CD14-positive monocyte (primary cell): ENCODE measurements around the gene PIH1D1. TPM values are rescaled to one million over a fixed set of nuclear protein-coding genes. Genes with fewer than 3 reads are reported as not detected.

ENCODE experiments used
- DNase-seq, 3 donors: peaks; one replicate each; pipeline ENCODE4 v3.0.0-alpha.2; 2011 to 2022
- H2AFZ ChIP-seq: 2 replicates; pipeline ENCODE4 v1.6.0; 2012; ENCODE audit warnings: mild to moderate bottlenecking, low read depth, low read length, inconsistent platforms; ENCODE audit not compliant: insufficient read depth, poor library complexity, severe bottlenecking
- H3K27ac ChIP-seq, 2 donors: 1 replicate in 1 of 2; 2 replicates in 1 of 2; pipeline ENCODE4 v1.5.1; 2012 to 2013; ENCODE audit warnings: low read length in 2 of 2, control low read depth in 1 of 2, inconsistent platforms in 1 of 2, low read depth in 1 of 2, mild to moderate bottlenecking in 1 of 2
- H3K27me3 ChIP-seq, 2 donors: one replicate each; pipeline versions ENCODE4 v1.6.0 to v1.6.1; 2011 to 2013; ENCODE audit warnings: low read length in 2 of 2; ENCODE audit not compliant: control insufficient read depth in 2 of 2, insufficient read depth in 2 of 2
- H3K36me3 ChIP-seq, 2 donors: replicated peaks in 1 of 2; 1 replicate in 1 of 2; 2 replicates in 1 of 2; pipeline versions ENCODE4 v1.5.1 to v1.6.1; 2012 to 2013; ENCODE audit warnings: low read length in 2 of 2, control low read depth in 1 of 2, inconsistent platforms in 1 of 2, mild to moderate bottlenecking in 1 of 2; ENCODE audit not compliant: insufficient read depth in 2 of 2, control insufficient read depth in 1 of 2
- H3K4me1 ChIP-seq, 2 donors: 1 replicate in 1 of 2; 2 replicates in 1 of 2; pipeline versions ENCODE4 v1.5.1 to v1.6.1; 2012 to 2013; ENCODE audit warnings: low read length in 2 of 2, control low read depth in 1 of 2, inconsistent platforms in 1 of 2, mild to moderate bottlenecking in 1 of 2, moderate library complexity in 1 of 2; ENCODE audit not compliant: insufficient read depth in 2 of 2, control insufficient read depth in 1 of 2
- H3K4me2 ChIP-seq: replicated peaks from 2 replicates; pipeline ENCODE3; 2012; ENCODE audit warnings: low read length, moderate library complexity, mild to moderate bottlenecking; ENCODE audit not compliant: poor library complexity, severe bottlenecking; ENCODE audit errors: extremely low read depth
- H3K4me3 ChIP-seq, 3 experiments: fragments of 200-600 bp in 1 of 3; sonication (generic) in 1 of 3; replicated peaks in 1 of 3; 1 replicate in 2 of 3; 2 replicates in 1 of 3; pipeline ENCODE4 v1.5.1; 2011 to 2013; ENCODE audit warnings: low read length in 3 of 3, mild to moderate bottlenecking in 3 of 3, control low read depth in 2 of 3, low read depth in 2 of 3, inconsistent platforms in 1 of 3, moderate library complexity in 1 of 3
- H3K79me2 ChIP-seq: 2 replicates; pipeline ENCODE4 v1.6.0; 2012; ENCODE audit warnings: mild to moderate bottlenecking, control low read depth, inconsistent platforms, low read length, moderate library complexity; ENCODE audit not compliant: insufficient read depth
- H3K9ac ChIP-seq: 2 replicates; pipeline ENCODE4 v1.6.0; 2017; ENCODE audit warnings: low read length, mild to moderate bottlenecking; ENCODE audit not compliant: insufficient read depth, poor library complexity, severe bottlenecking
- H3K9me3 ChIP-seq, 2 donors: replicated peaks in 1 of 2; 1 replicate in 1 of 2; 2 replicates in 1 of 2; pipeline versions ENCODE4 v1.5.1 to v1.6.1; 2012 to 2013; ENCODE audit warnings: low read length in 2 of 2, control low read depth in 1 of 2; ENCODE audit not compliant: control insufficient read depth in 1 of 2, insufficient read depth in 1 of 2
- H4K20me1 ChIP-seq: 2 replicates; pipeline ENCODE4 v1.6.0; 2012; ENCODE audit warnings: mild to moderate bottlenecking, low read length, control low read depth, moderate library complexity; ENCODE audit not compliant: insufficient read depth
- H3K27ac Mint-ChIP-seq, 7 donors: one replicate each; pipeline ENCODE4 v1.8.0; 2020; ENCODE audit warnings: mild to moderate bottlenecking in 7 of 7, mixed read lengths in 7 of 7, moderate library complexity in 6 of 7, inconsistent platforms in 2 of 7
- H3K27me3 Mint-ChIP-seq, 3 donors: one replicate each; pipeline ENCODE4 v1.8.0; 2021 to 2022; ENCODE audit warnings: low read depth in 3 of 3, mild to moderate bottlenecking in 3 of 3, mixed read lengths in 3 of 3, moderate library complexity in 3 of 3, inconsistent platforms in 1 of 3
- H3K36me3 Mint-ChIP-seq, 2 donors: one replicate each; pipeline ENCODE4 v1.8.0; 2020; ENCODE audit warnings: mixed read lengths in 2 of 2, inconsistent platforms in 1 of 2, mild to moderate bottlenecking in 1 of 2
- H3K4me1 Mint-ChIP-seq: one replicate; pipeline ENCODE4 v1.8.0; 2020; ENCODE audit warnings: mild to moderate bottlenecking, mixed read lengths
- H3K4me3 Mint-ChIP-seq, 2 donors: one replicate each; pipeline ENCODE4 v1.8.0; 2020; ENCODE audit warnings: mild to moderate bottlenecking in 2 of 2, mixed read lengths in 2 of 2, moderate library complexity in 1 of 2
- H3K9me3 Mint-ChIP-seq, 7 donors: one replicate each; pipeline ENCODE4 v1.8.0; 2020 to 2022; ENCODE audit warnings: mixed read lengths in 7 of 7, mild to moderate bottlenecking in 6 of 7, moderate library complexity in 6 of 7, inconsistent platforms in 2 of 7
- CTCF ChIP-seq: fragments of 200-600 bp; IDR thresholded peaks from one replicate; pipeline ENCODE4 v1.8.0; 2022; ENCODE audit warnings: antibody characterized with exemption, mild to moderate bottlenecking
- WGBS: methylation state at CpG from one replicate; pipeline ENCODE4 v1.1.5; 2013; ENCODE audit warnings: missing lambda C conversion rate; ENCODE audit not compliant: insufficient coverage; 5-methylcytosine and 5-hydroxymethylcytosine counted together
- intact Hi-C, 2 donors: fragments of 100-400 bp; cut with micrococcal nuclease; formaldehyde crosslinking; loops; one replicate each; pipeline versions ENCODE4 v1.15.0 to v1.15.1; 2023
- polyA plus RNA-seq, 3 donors: library from polyadenylated mRNA; depleted of rRNA in 1 of 3; unstranded in 2 of 3; stranded (reverse) in 1 of 3; fragments of 300-500 nt in 2 of 3; fragments of >200 nt in 1 of 3; fragmentation: Illumina TruSeq in 2 of 3; gene quantifications; 1 replicate in 2 of 3; 2 replicates in 1 of 3; pipeline ENCODE4 v1.2.3, GENCODE V29; 2012 to 2021

PIH1D1 gene
- polyA plus RNA-seq, 3 donors: 62.3 to 102 (median 83.9) TPM

DNA sequence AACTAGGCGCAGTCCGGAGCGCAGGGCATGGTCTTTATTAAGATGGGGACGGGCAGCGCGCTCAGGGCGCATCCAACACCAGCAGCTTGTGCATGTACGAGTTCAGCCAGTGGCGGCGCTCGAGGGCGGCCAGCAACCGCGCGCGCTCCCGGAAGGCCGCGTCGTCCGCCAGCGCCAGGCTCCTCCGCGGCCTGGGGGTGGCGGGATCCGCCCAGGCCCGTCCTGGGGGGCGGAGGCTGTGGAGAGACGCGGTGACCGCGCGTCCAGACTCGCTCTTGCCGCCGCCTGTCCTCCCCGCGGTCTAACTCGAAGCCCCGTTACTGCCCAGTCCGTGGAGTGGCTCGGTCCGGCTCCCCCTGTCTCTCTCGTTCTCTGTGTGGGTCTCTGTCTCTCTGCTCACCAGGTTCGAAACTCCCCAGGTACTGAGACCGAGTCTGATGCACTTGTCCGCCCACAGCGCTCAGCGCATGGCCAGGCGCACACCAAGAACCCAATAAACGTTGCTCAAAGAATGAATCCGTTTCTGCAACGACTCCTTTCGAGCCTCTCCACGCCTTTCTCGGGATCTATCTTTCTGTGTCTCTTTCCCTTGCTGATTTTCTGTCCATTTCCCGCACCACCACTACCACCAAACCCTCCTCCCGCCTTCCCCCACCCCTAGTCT is 29.1 kb downstream of the PIH1D1 start:
- H3K9me3 Mint-ChIP-seq: peaks cover 0 to 30% (median 16%) of the 10 kb centered on the region in 7 donors
- Histone ChIP-seq H3K4me2 (peak overlapping the region; percentile 63), H3K9me3 (peaks cover 0 to 41% of the 10 kb centered on the region in 2 donors), H3K27me3 (peaks cover 71 to 83% of the 10 kb centered on the region in 2 donors), H3K4me1 (peaks cover 13 to 21% of the 10 kb centered on the region in 2 donors), H2AFZ (peak overlapping the region; percentile 63), H3K9ac (no peak overlapping the region), H3K27ac (no peak overlapping the region), H3K36me3 (no peaks in the 10 kb centered on the region), H4K20me1 (no peaks in the 10 kb centered on the region), H3K4me3 (peak overlapping the region in 2 of 3 experiments; percentile 5 to 63), H3K79me2 (no peaks in the 10 kb centered on the region)
- peaks cover 84 to 93% (median 90%) of the 10 kb centered on the region in 3 donors for H3K27me3 Mint-ChIP-seq
- 3% methylated on average over 58 of the region's 58 CpGs for WGBS
- peaks cover 38% of the 10 kb centered on the region for H3K4me1 Mint-ChIP-seq
- no peak overlapping the region for H3K27ac Mint-ChIP-seq
- H3K36me3 Mint-ChIP-seq: peaks cover 0 to 29% of the 10 kb centered on the region in 2 donors
- intact Hi-C loops: loop anchor here in 1 of 2 donors (10.0 kb wide), 1 partner anchor 48 kb away; no protein-coding TSS in a partner anchor
- peak overlapping the region; percentile 73 to 92 for H3K4me3 Mint-ChIP-seq
- DNase-seq: peak in 2 of 3 donors; percentile 22 to 33
- peak; percentile 48 for TF ChIP-seq CTCF

GRCh38 chr19:49421878-49422202 is 29.8 kb downstream of the PIH1D1 start:
- Histone ChIP-seq H3K9ac (no peak overlapping the region), H3K4me2 (no peak overlapping the region), H3K9me3 (peaks cover 0 to 35% of the 10 kb centered on the region in 2 donors), H3K36me3 (no peaks in the 10 kb centered on the region), H3K4me3 (no peak overlapping the region), H4K20me1 (no peaks in the 10 kb centered on the region), H3K27me3 (peaks cover 65 to 76% of the 10 kb centered on the region in 2 donors), H3K4me1 (peaks cover 13 to 21% of the 10 kb centered on the region in 2 donors), H3K79me2 (no peaks in the 10 kb centered on the region), H2AFZ (no peak overlapping the region), H3K27ac (no peak overlapping the region)
- Mint-ChIP-seq H3K36me3 (peaks cover 0 to 24% of the 10 kb centered on the region in 2 donors), H3K27ac (no peak overlapping the region), H3K4me1 (peaks cover 39% of the 10 kb centered on the region), H3K27me3 (peaks cover 77 to 86% (median 83%) of the 10 kb centered on the region in 3 donors), H3K9me3 (peaks cover 0 to 25% (median 13%) of the 10 kb centered on the region in 7 donors), H3K4me3 (peak overlapping the region in 1 of 2 donors; percentile 90)
- no peak for DNase-seq
- WGBS: no CpG with 5 or more reads among the region's 3 CpGs
- TF ChIP-seq CTCF: no peak
- intact Hi-C loops: loop anchor here in 1 of 2 donors (10.0 kb wide), 1 partner anchor 47 kb away; no protein-coding TSS in a partner anchor
